HepG2 (cell line): ENCODE results near the gene HCFC1R1. TPM values are rescaled to one million over a fixed set of nuclear protein-coding genes. Genes with fewer than 3 reads are reported as not detected.
A peak's percentile ranks its signal among the peaks of the same experiment; 100 is the strongest.

Experiments used
- ATAC-seq: fragments of 200-7000 bp; cut with Tn5 transposase; 3 replicates; pipeline ENCODE4 v1.9.1; 2020; ENCODE audit warnings: mild to moderate bottlenecking, moderate library complexity
- BruUV-seq: library from RNA; stranded (reverse); fragments of 400-500 nt; replicated peaks from 2 replicates; lab custom pipeline; 2021; lab: Mats Ljungman, UMichigan
- CTCF ChIA-PET: fragments of 300-600 bp; formaldehyde crosslinking; extraction: SDS; loops from one replicate; lab custom pipeline; 2021; ENCODE audit warnings: low total read pairs, inconsistent platforms, low intra/inter-chr PET ratio; lab: Yijun Ruan, JAX
- POLR2A ChIA-PET: fragments of 350-600 bp; sonication (Branson Sonifier 250); formaldehyde crosslinking; loops from one replicate; lab custom pipeline; 2020; ENCODE audit warnings: antibody characterized with exemption, inconsistent platforms; lab: Yijun Ruan, JAX
- DNase-seq: peaks from one replicate; pipeline ENCODE4 v3.0.0-alpha.2; 2015; ENCODE audit warnings: low spot score
- FAIRE-seq: peaks from 3 replicates; lab custom pipeline; 2011; peaks lifted over from hg19 to GRCh38; lab: Jason Lieb, UNC
- H2AFZ ChIP-seq: one replicate; pipeline ENCODE4 v1.6.1; 2011; ENCODE audit warnings: low read length, inconsistent platforms
- H3K27ac ChIP-seq: fragments of 300-600 bp; 3 replicates; pipeline ENCODE4 v1.8.0; 2011; ENCODE audit warnings: mixed run types, mild to moderate bottlenecking, mixed read lengths, low read length, inconsistent platforms; ENCODE audit not compliant: insufficient read depth; ENCODE audit errors: extremely low read length
- H3K27me3 ChIP-seq, 2 experiments: fragments of 200-600 bp in 1 of 2; 2 replicates in 1 of 2; 3 replicates in 1 of 2; pipeline versions ENCODE4 v1.6.0 to v1.8.0; 2011; ENCODE audit warnings: low read length in 2 of 2, mild to moderate bottlenecking in 2 of 2, moderate library complexity in 2 of 2, inconsistent platforms in 1 of 2; ENCODE audit not compliant: insufficient read depth in 2 of 2, control insufficient read depth in 1 of 2
- H3K36me3 ChIP-seq, 2 experiments: fragments of 200-600 bp in 1 of 2; replicated peaks in 1 of 2; 2 replicates in 1 of 2; 3 replicates in 1 of 2; pipeline versions ENCODE4 v1.5.1 to v1.8.0; 2011; ENCODE audit warnings: low read length in 2 of 2, inconsistent platforms in 1 of 2; ENCODE audit not compliant: insufficient read depth in 2 of 2, control insufficient read depth in 1 of 2
- H3K4me1 ChIP-seq: 2 replicates; pipeline ENCODE4 v1.5.1; 2012; ENCODE audit warnings: low read length, inconsistent platforms; ENCODE audit not compliant: insufficient read depth
- H3K4me2 ChIP-seq: 2 replicates; pipeline ENCODE4 v1.6.0; 2011; ENCODE audit warnings: low read depth, low read length, inconsistent platforms
- H3K4me3 ChIP-seq, 3 experiments: fragments of 200-600 bp in 1 of 3; sonication (generic), shearing (Covaris generic) in 1 of 3; replicated peaks in 1 of 3; 2 replicates each; pipeline ENCODE4 v1.5.1; 2011 to 2016; ENCODE audit warnings: low read length in 3 of 3, inconsistent platforms in 2 of 3, low read depth in 2 of 3, mild to moderate bottlenecking in 2 of 3, control low read depth in 1 of 3, mixed read lengths in 1 of 3; ENCODE audit not compliant: insufficient read depth in 1 of 3
- H3K79me2 ChIP-seq: one replicate; pipeline ENCODE4 v1.6.1; 2011; ENCODE audit warnings: low read length, inconsistent platforms; ENCODE audit not compliant: insufficient read depth
- H3K9ac ChIP-seq: 2 replicates; pipeline ENCODE4 v1.6.0; 2011; ENCODE audit warnings: mild to moderate bottlenecking, low read depth, low read length, inconsistent platforms; ENCODE audit not compliant: insufficient read depth
- H3K9me3 ChIP-seq: 2 replicates; pipeline ENCODE4 v1.5.1; 2012; ENCODE audit warnings: mild to moderate bottlenecking, low read length
- H4K20me1 ChIP-seq: 2 replicates; pipeline ENCODE4 v1.6.0; 2011; ENCODE audit warnings: inconsistent platforms, mild to moderate bottlenecking, low read length, moderate library complexity; ENCODE audit not compliant: insufficient read depth
- CC2D1A ChIP-seq: sonication (generic); formaldehyde crosslinking; IDR thresholded peaks from 2 replicates; pipeline ENCODE4 v1.8.1; 2023; ENCODE audit warnings: mild to moderate bottlenecking, missing genetic modification reagents
- JUN ChIP-seq: sonication (generic); formaldehyde crosslinking; IDR thresholded peaks from 2 replicates; pipeline ENCODE4 v1.4.0; 2020; ENCODE audit warnings: mild to moderate bottlenecking, missing genetic modification reagents
- NBN ChIP-seq: fragments of 450-650 bp; conservative IDR thresholded peaks from 2 replicates; pipeline ENCODE4 v1.6.1; 2017
- ZNF605 ChIP-seq: sonication (generic); formaldehyde crosslinking; IDR thresholded peaks from 2 replicates; pipeline ENCODE4 v1.8.0; 2022; ENCODE audit warnings: mild to moderate bottlenecking, missing genetic modification reagents
- ZNF652 ChIP-seq: IDR thresholded peaks from 2 replicates; pipeline ENCODE4 v1.6.1; 2016; ENCODE audit warnings: low read depth, borderline replicate concordance
- ZNF839 ChIP-seq: sonication (generic); formaldehyde crosslinking; IDR thresholded peaks from 2 replicates; pipeline ENCODE4 v1.4.0; 2020; ENCODE audit warnings: missing genetic modification reagents, mild to moderate bottlenecking, borderline replicate concordance
- ZZZ3 ChIP-seq: sonication (generic); formaldehyde crosslinking; IDR thresholded peaks from 2 replicates; pipeline ENCODE4 v1.4.0; 2020; ENCODE audit warnings: missing genetic modification reagents, mild to moderate bottlenecking, borderline replicate concordance
- WGBS: methylation state at CpG from one replicate; pipeline ENCODE4 v1.1.6; 2017; ENCODE audit warnings: low lambda C conversion rate; 5-methylcytosine and 5-hydroxymethylcytosine counted together
- in situ Hi-C: cut with HindIII; loops from 2 replicates; pipeline ENCODE4 v1.10.0; 2017; ENCODE audit warnings: low pct_unique_long_range_greater_than_20kb; ENCODE audit not compliant: extremely low pct_ligation_motif_present
- intact Hi-C: fragments of 100-400 bp; cut with micrococcal nuclease; formaldehyde crosslinking; loops from one replicate; pipeline ENCODE4 v1.10.0; 2022; ENCODE audit not compliant: unreplicated experiment
- polyA plus RNA-seq, 8 experiments: library from polyadenylated mRNA; depleted of rRNA in 3 of 8; stranded (reverse) in 7 of 8; unstranded in 1 of 8; fragments of >200 nt; fragmentation: Illumina TruSeq in 4 of 8; extraction: Trizol in 4 of 8; gene quantifications; 2 replicates each; pipeline versions ENCODE4 v1.2.1 to v1.2.3, GENCODE V29; 2011 to 2016; ENCODE audit warnings: low read depth in 4 of 8, missing spikeins in 1 of 8, mixed read lengths in 1 of 8; ENCODE audit not compliant: insufficient read depth in 1 of 8
- total RNA-seq, 5 experiments: library from RNA; depleted of rRNA; stranded (reverse); fragments of >200 nt; fragmentation: Illumina TruSeq; extraction: Trizol; gene quantifications; 2 replicates each; pipeline ENCODE4 v1.2.3, GENCODE V29; 2016; ENCODE audit warnings: low read depth in 1 of 5
- TF ChIP-seq, protein P1 (sequence below): sonication (generic); formaldehyde crosslinking; IDR thresholded peaks from 2 replicates; pipeline ENCODE4 v1.4.0; 2020; ENCODE audit warnings: missing genetic modification reagents, mild to moderate bottlenecking, borderline replicate concordance
- TF ChIP-seq, protein P2 (sequence below): sonication (generic); formaldehyde crosslinking; IDR thresholded peaks from 2 replicates; pipeline ENCODE4 v1.8.0; 2022; ENCODE audit warnings: missing genetic modification reagents, mild to moderate bottlenecking, borderline replicate concordance
- TF ChIP-seq, protein P3 (sequence below): sonication (generic); formaldehyde crosslinking; IDR thresholded peaks from 2 replicates; pipeline ENCODE4 v1.4.0; 2020; ENCODE audit warnings: missing genetic modification reagents

HCFC1R1 gene
- total and polyA plus RNA-seq, 2 of the 13 experiments (the other 11 are each of a cell fraction or from before 2014, with no cell fraction given) = 13.8 to 16.1 TPM

DNA sequence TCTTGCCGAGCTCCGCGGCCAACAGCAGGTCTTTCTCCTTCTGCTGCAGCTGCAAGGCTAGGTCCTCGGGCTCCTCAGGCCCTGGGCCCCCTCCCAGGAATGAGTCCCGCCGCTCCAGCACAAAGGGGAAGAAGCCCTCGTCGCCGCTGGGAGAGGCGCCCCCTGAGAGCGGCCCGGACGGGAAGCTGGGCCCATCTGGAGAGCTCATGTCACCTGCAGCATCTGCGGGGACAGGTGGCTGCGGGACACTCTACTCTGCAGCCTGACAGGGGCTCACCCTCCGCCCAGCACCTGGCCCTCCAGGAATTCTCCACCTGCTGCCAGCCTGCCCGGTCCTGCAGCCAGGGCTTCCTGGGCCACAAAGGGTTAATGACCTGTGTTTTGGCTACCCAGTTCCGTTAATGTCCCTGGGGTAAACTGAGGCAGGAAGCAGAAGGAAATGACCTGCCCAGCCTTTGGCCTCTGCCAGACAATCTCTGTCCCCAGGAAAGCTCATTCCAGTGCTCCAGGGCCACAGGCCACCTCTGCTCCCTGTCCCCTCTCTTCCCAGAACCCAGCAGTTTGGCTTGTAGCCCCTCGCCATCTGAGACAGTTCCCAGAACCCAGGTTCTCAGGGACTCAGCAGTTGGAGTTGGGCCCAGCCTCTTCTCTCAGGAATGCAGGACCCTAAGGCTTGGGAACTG, 11.7 kb upstream of the HCFC1R1 start:
- in situ Hi-C loops = no loop called here
- ChIA-PET CTCF (no interaction called here), POLR2A (interaction anchor here (2.5 kb wide), 1 partner anchor 15 kb away, joined by 11 read pairs; the partner anchor contains the start of gene TNFRSF12A)
- peaks cover 19 to 86% of the 10 kb centered on the region in 2 experiments for H3K27me3 ChIP-seq
- peak; percentile 62 for TF ChIP-seq ZNF652 (CRISPR knock-in tag)
- TF ChIP-seq, protein P1, sequence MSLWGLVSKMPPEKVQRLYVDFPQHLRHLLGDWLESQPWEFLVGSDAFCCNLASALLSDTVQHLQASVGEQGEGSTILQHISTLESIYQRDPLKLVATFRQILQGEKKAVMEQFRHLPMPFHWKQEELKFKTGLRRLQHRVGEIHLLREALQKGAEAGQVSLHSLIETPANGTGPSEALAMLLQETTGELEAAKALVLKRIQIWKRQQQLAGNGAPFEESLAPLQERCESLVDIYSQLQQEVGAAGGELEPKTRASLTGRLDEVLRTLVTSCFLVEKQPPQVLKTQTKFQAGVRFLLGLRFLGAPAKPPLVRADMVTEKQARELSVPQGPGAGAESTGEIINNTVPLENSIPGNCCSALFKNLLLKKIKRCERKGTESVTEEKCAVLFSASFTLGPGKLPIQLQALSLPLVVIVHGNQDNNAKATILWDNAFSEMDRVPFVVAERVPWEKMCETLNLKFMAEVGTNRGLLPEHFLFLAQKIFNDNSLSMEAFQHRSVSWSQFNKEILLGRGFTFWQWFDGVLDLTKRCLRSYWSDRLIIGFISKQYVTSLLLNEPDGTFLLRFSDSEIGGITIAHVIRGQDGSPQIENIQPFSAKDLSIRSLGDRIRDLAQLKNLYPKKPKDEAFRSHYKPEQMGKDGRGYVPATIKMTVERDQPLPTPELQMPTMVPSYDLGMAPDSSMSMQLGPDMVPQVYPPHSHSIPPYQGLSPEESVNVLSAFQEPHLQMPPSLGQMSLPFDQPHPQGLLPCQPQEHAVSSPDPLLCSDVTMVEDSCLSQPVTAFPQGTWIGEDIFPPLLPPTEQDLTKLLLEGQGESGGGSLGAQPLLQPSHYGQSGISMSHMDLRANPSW (CRISPR knock-in tag) = no peak
- H3K4me3 ChIP-seq = peak overlapping the region in 1 of 3 experiments; percentile 58; a peak in 1 of 6 replicates
- ATAC-seq = no peak
- no peak overlapping the region for H3K9ac ChIP-seq
- DNase-seq = no peak
- peak overlapping the region; percentile 39; the same call in 1 of the 2 replicates for H3K4me2 ChIP-seq
- no peak for FAIRE-seq
- no peaks in the 10 kb centered on the region for H3K36me3 ChIP-seq
- H4K20me1 ChIP-seq = no peaks in the 10 kb centered on the region
- no TSS peak for BruUV-seq
- 50% methylated on average over 18 of the region's 19 CpGs for WGBS
- H3K27ac ChIP-seq = no peak overlapping the region
- intact Hi-C loops = no loop called here
- H3K4me1 ChIP-seq = peaks cover 21% of the 10 kb centered on the region
- no peak overlapping the region for H2AFZ ChIP-seq
- no peaks in the 10 kb centered on the region for H3K79me2 ChIP-seq
- no peaks in the 10 kb centered on the region for H3K9me3 ChIP-seq

DNA sequence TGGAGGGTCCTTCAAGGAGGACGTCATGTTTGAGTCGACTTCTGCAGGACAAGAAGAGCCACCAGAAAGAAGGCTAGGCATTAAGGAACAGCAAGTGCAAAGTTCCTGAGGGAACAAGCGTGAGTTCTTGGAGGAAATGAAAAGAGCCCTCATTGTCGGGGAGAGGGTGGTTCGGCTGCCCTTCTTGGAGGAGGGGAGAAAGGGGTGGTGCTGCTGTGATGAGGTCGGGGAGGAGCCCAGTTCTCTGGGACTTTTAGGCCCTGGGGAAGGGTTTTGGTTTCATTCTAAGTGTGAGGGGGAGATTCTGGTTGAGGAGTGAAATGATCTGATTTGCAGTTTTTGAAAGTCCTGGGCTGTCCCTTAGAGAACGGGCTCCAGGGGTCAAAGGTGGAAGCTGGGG, 8.9 kb upstream of the HCFC1R1 start:
- H3K4me3 ChIP-seq = no peak overlapping the region
- POLR2A ChIA-PET = interaction anchor here (1.1 kb wide), 1 partner anchor 9 kb away, joined by 3 read pairs; the partner anchor contains the start of genes HCFC1R1 and THOC6
- DNase-seq (no peak), ATAC-seq (no peak), FAIRE-seq (no peak)
- H3K79me2 ChIP-seq = no peaks in the 10 kb centered on the region
- H2AFZ ChIP-seq = no peak overlapping the region
- no peak overlapping the region for H3K27ac ChIP-seq
- intact Hi-C loops = no loop called here
- H3K27me3 ChIP-seq = peaks cover 15 to 84% of the 10 kb centered on the region in 2 experiments
- H4K20me1 ChIP-seq = no peaks in the 10 kb centered on the region
- no peaks in the 10 kb centered on the region for H3K9me3 ChIP-seq
- peaks cover 30% of the 10 kb centered on the region for H3K4me1 ChIP-seq
- CTCF ChIA-PET = no interaction called here
- no peak overlapping the region for H3K4me2 ChIP-seq
- no peaks in the 10 kb centered on the region for H3K36me3 ChIP-seq
- in situ Hi-C loops = no loop called here
- no TSS peak for BruUV-seq
- WGBS = 20% methylated on average over 7 of the region's 7 CpGs
- H3K9ac ChIP-seq = no peak overlapping the region
- TF ChIP-seq ZZZ3 (CRISPR knock-in tag) (no peak), ZNF839 (CRISPR knock-in tag) (no peak), JUN (CRISPR knock-in tag) (no peak), ZNF605 (CRISPR knock-in tag) (no peak), CC2D1A (no peak), NBN (no peak)
- TF ChIP-seq, protein P2, sequence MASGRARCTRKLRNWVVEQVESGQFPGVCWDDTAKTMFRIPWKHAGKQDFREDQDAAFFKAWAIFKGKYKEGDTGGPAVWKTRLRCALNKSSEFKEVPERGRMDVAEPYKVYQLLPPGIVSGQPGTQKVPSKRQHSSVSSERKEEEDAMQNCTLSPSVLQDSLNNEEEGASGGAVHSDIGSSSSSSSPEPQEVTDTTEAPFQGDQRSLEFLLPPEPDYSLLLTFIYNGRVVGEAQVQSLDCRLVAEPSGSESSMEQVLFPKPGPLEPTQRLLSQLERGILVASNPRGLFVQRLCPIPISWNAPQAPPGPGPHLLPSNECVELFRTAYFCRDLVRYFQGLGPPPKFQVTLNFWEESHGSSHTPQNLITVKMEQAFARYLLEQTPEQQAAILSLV = no peak
- TF ChIP-seq, protein P3, sequence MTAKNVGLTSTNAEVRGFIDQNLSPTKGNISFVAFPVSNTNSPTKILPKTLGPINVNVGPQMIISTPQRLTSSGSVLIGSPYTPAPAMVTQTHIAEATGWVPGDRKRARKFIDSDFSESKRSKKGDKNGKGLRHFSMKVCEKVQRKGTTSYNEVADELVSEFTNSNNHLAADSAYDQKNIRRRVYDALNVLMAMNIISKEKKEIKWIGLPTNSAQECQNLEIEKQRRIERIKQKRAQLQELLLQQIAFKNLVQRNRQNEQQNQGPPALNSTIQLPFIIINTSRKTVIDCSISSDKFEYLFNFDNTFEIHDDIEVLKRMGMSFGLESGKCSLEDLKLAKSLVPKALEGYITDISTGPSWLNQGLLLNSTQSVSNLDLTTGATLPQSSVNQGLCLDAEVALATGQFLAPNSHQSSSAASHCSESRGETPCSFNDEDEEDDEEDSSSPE (CRISPR knock-in tag) = no peak
